Smooth muscle cell (in vitro differentiated cells): ENCODE measurements around the gene PRDM16. TPM values are rescaled to one million over a fixed set of nuclear protein-coding genes. Genes with fewer than 3 reads are reported as not detected.

Source experiments
- DNase-seq: peaks from one replicate; lab custom pipeline; 2025; ENCODE audit not compliant: unreplicated experiment; lab: John Stamatoyannopoulos, UW
- H2AFZ ChIP-seq: fragments of 200-600 bp; sonication (generic); 2 replicates; pipeline ENCODE4 v1.6.0; 2016; ENCODE audit warnings: antibody characterized with exemption, low read depth, mild to moderate bottlenecking
- H3F3A ChIP-seq: fragments of 200-600 bp; sonication (generic); 2 replicates; pipeline ENCODE4 v1.6.0; 2017; ENCODE audit warnings: antibody characterized with exemption, low read depth
- H3K27ac ChIP-seq: fragments of 200-600 bp; sonication (generic); 2 replicates; pipeline ENCODE4 v1.5.1; 2016; ENCODE audit warnings: low read depth, mild to moderate bottlenecking
- H3K27me3 ChIP-seq: fragments of 200-600 bp; sonication (generic); 2 replicates; pipeline ENCODE4 v1.6.1; 2016; ENCODE audit warnings: low read depth, mild to moderate bottlenecking
- H3K36me3 ChIP-seq: fragments of 200-600 bp; sonication (generic); 2 replicates; pipeline ENCODE4 v1.5.1; 2016; ENCODE audit warnings: low read depth
- H3K4me1 ChIP-seq: fragments of 200-600 bp; sonication (generic); 2 replicates; pipeline ENCODE4 v1.5.1; 2016; ENCODE audit warnings: low read depth
- H3K4me2 ChIP-seq: fragments of 200-600 bp; sonication (generic); 2 replicates; pipeline ENCODE4 v1.6.0; 2016; ENCODE audit warnings: mild to moderate bottlenecking
- H3K4me3 ChIP-seq: fragments of 200-600 bp; sonication (generic); 2 replicates; pipeline ENCODE4 v1.5.1; 2016; ENCODE audit warnings: mild to moderate bottlenecking
- H3K79me2 ChIP-seq: fragments of 200-600 bp; sonication (generic); 2 replicates; pipeline ENCODE4 v1.6.0; 2016; ENCODE audit warnings: low read depth, mild to moderate bottlenecking
- H3K9ac ChIP-seq: fragments of 200-600 bp; sonication (generic); 2 replicates; pipeline ENCODE4 v1.6.0; 2016; ENCODE audit warnings: low read depth
- H3K9me3 ChIP-seq: fragments of 200-600 bp; sonication (generic); replicated peaks from 2 replicates; pipeline ENCODE4 v1.5.1; 2016; ENCODE audit warnings: low read depth
- H4K20me1 ChIP-seq: fragments of 200-600 bp; sonication (generic); 2 replicates; pipeline ENCODE4 v1.6.0; 2016; ENCODE audit warnings: low read depth
- WGBS: methylation state at CpG from one replicate; pipeline ENCODE4 v1.1.7; 2016; ENCODE audit warnings: low lambda C conversion rate; 5-methylcytosine and 5-hydroxymethylcytosine counted together
- polyA plus RNA-seq: library from polyadenylated mRNA; unstranded; fragments of >200 nt; fragmentation: Nextera tagmentation; extraction: Ambion mirVana; gene quantifications from 2 replicates; pipeline ENCODE4 v1.2.1, GENCODE V29; 2016
- total RNA-seq: library from RNA; depleted of rRNA; stranded (reverse); fragments of >200 nt; gene quantifications from 2 replicates; pipeline ENCODE4 v1.2.3, GENCODE V29; 2014
- TF ChIP-seq, protein P1 (sequence below): fragments of 200-600 bp; sonication (generic); IDR thresholded peaks from 2 replicates; pipeline ENCODE4 v1.5.1; 2017; ENCODE audit warnings: borderline replicate concordance, mild to moderate bottlenecking, antibody characterized with exemption; ENCODE audit not compliant: insufficient read depth, poor library complexity, severe bottlenecking

The PRDM16 gene
- total and polyA plus RNA-seq, 2 experiments from 2014 or later, result 0.72 to 1.3 TPM

DNA sequence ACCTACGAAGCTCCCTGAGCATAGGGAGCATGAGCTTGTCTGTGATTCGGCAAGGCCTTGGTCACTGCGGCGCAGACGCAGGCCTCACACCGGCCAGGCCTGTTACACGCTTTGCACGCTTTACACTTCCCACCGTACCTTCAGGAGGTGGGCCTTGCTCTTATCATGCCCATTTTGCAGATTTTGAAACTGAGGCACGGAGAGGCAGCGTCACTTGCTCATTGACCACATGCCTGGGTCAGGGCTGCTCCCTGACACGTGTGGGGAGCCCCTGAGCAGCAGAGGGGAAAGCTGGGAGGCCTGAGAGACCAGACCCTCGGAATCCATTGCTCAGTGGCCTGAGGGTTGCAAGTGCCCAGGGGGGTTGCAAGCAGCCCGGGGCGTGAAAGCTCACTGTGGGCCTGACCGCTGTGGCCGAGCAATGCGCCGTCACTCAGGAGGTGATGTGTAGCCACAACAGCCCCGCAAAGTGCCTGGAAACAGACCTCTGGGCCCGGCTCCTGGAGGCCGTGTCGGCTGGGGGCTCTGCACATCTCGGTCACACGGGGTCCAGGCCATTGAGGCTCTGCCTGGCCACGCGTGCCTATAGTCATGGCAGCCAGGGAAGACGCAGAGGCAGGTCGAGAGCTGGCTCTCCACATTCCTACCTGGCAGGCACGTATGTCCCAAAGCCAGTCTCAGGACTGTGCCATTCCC, 392.4 kb downstream of the PRDM16 start:
- no peak overlapping the region for H3K4me3 ChIP-seq
- H3K4me1 ChIP-seq, result peaks cover 8% of the 10 kb centered on the region
- H2AFZ ChIP-seq, result no peak overlapping the region
- H3K9me3 ChIP-seq, result no peaks in the 10 kb centered on the region
- H3K27ac ChIP-seq, result peak overlapping the region; percentile 75
- no peaks in the 10 kb centered on the region for H4K20me1 ChIP-seq
- no peak for DNase-seq
- no peaks in the 10 kb centered on the region for H3K79me2 ChIP-seq
- H3F3A ChIP-seq, result peaks cover 9% of the 10 kb centered on the region
- TF ChIP-seq, protein P1, sequence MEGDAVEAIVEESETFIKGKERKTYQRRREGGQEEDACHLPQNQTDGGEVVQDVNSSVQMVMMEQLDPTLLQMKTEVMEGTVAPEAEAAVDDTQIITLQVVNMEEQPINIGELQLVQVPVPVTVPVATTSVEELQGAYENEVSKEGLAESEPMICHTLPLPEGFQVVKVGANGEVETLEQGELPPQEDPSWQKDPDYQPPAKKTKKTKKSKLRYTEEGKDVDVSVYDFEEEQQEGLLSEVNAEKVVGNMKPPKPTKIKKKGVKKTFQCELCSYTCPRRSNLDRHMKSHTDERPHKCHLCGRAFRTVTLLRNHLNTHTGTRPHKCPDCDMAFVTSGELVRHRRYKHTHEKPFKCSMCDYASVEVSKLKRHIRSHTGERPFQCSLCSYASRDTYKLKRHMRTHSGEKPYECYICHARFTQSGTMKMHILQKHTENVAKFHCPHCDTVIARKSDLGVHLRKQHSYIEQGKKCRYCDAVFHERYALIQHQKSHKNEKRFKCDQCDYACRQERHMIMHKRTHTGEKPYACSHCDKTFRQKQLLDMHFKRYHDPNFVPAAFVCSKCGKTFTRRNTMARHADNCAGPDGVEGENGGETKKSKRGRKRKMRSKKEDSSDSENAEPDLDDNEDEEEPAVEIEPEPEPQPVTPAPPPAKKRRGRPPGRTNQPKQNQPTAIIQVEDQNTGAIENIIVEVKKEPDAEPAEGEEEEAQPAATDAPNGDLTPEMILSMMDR, result no peak
- 96% methylated on average over 30 of the region's 30 CpGs for WGBS
- peak overlapping the region; percentile 42 for H3K9ac ChIP-seq
- no peaks in the 10 kb centered on the region for H3K27me3 ChIP-seq
- peak overlapping the region; percentile 56 for H3K4me2 ChIP-seq
- no peaks in the 10 kb centered on the region for H3K36me3 ChIP-seq

DNA sequence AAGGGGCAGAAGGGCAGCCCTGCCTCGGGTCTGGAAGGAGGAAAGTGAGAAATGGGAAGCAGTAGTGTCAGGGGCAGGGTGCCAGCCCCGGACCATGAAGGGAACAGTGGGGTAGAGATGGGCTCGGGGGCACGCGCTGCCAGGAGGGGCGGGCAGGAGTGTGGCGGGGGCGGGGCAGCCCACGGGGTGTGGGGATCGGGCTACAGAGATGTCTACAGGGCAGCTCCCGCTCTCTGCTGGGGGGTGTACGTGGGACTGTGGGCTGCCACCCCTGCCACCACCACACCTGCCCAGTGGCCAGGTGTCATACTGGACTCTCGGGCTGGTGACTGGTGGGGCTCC, 392.9 kb downstream of the PRDM16 start:
- peaks cover 8% of the 10 kb centered on the region for H3K4me1 ChIP-seq

DNA sequence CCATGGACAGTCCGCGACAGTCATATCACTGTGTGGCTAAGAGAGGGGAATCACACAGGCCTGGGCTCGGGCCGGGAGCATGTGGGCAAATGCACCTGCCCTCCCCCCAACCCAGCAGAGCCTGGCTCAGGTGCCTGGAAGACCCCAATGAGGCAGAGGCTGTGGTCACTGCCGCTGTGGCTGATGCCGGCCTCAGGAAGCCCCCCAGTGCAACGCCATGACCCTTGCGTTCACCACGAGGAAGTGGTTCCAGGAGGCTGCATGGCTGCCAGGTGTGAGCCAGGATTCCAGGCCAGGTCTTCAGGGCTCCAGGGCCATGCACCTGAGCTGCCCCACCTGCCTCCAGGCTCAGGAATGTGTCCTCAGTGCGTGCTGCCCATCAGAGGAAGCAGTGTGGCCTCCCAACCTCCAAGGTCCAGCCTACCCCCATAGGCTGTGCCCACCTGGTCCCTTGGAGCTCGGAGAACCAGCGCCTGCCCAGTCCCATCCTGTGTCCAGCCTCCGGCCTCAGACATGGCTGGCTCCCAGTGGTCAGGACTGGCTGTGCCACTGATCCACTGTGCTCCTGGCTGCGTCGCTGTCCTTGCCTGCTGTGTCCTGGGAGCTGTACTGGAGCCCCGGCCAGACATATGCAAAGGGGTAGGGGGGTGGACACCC, 393.5 kb downstream of the PRDM16 start:
- Histone ChIP-seq H4K20me1 (no peaks in the 10 kb centered on the region), H3K9ac (no peak overlapping the region), H3K4me2 (no peak overlapping the region), H3K36me3 (no peaks in the 10 kb centered on the region), H3K4me3 (no peak overlapping the region), H3K9me3 (no peaks in the 10 kb centered on the region), H3K27ac (no peak overlapping the region), H3K79me2 (no peaks in the 10 kb centered on the region), H2AFZ (no peak overlapping the region), H3K4me1 (peaks cover 8% of the 10 kb centered on the region), H3K27me3 (no peaks in the 10 kb centered on the region), H3F3A (peaks cover 4% of the 10 kb centered on the region)
- 95% methylated on average over 13 of the region's 16 CpGs for WGBS
- DNase-seq, result no peak
- TF ChIP-seq, protein P1, result no peak

More for the DNA sequence above, 392.9 kb downstream of the PRDM16 start:
- Histone ChIP-seq H3K9me3 (no peaks in the 10 kb centered on the region), H3K9ac (no peak overlapping the region), H4K20me1 (no peaks in the 10 kb centered on the region), H3F3A (peaks cover 9% of the 10 kb centered on the region), H3K79me2 (no peaks in the 10 kb centered on the region), H3K4me3 (no peak overlapping the region), H3K27me3 (no peaks in the 10 kb centered on the region), H3K27ac (no peak overlapping the region), H3K36me3 (no peaks in the 10 kb centered on the region), H3K4me2 (no peak overlapping the region), H2AFZ (no peak overlapping the region)
- WGBS, result 94% methylated on average over 5 of the region's 13 CpGs
- TF ChIP-seq, protein P1, result no peak
- DNase-seq, result no peak

DNA sequence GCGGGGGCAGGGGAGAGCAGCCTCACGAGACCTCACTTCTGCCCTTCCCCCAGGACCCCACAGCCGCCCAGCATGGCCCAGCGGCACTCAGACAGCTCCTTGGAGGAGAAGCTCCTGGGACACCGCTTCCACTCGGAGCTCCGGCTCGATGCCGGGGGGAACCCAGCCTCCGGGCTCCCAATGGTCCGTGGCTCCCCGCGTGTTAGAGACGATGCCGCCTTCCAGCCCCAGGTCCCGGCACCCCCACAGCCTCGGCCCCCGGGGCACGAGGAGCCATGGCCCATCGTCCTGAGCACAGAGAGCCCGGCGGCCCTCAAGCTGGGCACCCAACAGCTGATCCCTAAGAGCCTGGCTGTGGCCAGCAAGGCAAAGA, 394.0 kb downstream of the PRDM16 start:
- Histone ChIP-seq H2AFZ (no peak overlapping the region), H3K9ac (no peak overlapping the region), H3K9me3 (no peaks in the 10 kb centered on the region), H3F3A (peaks cover 4% of the 10 kb centered on the region), H3K27me3 (no peaks in the 10 kb centered on the region), H3K79me2 (no peaks in the 10 kb centered on the region), H3K4me3 (no peak overlapping the region), H4K20me1 (no peaks in the 10 kb centered on the region), H3K4me1 (peaks cover 5% of the 10 kb centered on the region), H3K27ac (no peak overlapping the region), H3K36me3 (no peaks in the 10 kb centered on the region), H3K4me2 (no peak overlapping the region)
- WGBS, result 96% methylated on average over 21 of the region's 22 CpGs
- DNase-seq, result no peak
- TF ChIP-seq, protein P1, result no peak
